HG02938 (cell line): Measurements from ENCODE around the gene GPALPP1.
A peak's percentile ranks its signal among the peaks of the same experiment; 100 is the strongest.
"Not testable (repeated sequence)": the region's sequence is repeated elsewhere in the genome, so short reads cannot be mapped to it uniquely, and the experiment has no call there.

Experiments used
- ATAC-seq: cut with Tn5 transposase; IDR thresholded peaks from one replicate; pipeline ENCODE4 v1.9.1; 2021; ENCODE audit warnings: mild to moderate bottlenecking, moderate library complexity; ENCODE audit not compliant: unreplicated experiment

The GPALPP1 gene

GRCh38 chr13:44989071-44989889, at the start of gene GPALPP1, which contains the start of gene NUFIP1:
GPALPP1 (plus strand) TSS chr13:44989538; CDS start chr13:44989655, 117 bp downstream.
NUFIP1 (minus strand) TSS chr13:44989471; CDS start chr13:44989436, 35 bp downstream.
- peak; percentile 99 for ATAC-seq

GRCh38 chr13:44943411-44943810, 45.9 kb upstream of the GPALPP1 start:
- ATAC-seq: not testable (repeated sequence)

GRCh38 chr13:44951184-44951583, 38.2 kb upstream of the GPALPP1 start:
- ATAC-seq: no peak

GRCh38 chr13:44952671-44953070, 36.7 kb upstream of the GPALPP1 start:
- ATAC-seq: no peak

- no peak for ATAC-seq
Measured at GRCh38 chr13:44954224-44954623, 35.1 kb upstream of the GPALPP1 start.

- no peak for ATAC-seq
Measured at GRCh38 chr13:44955406-44955805, 33.9 kb upstream of the GPALPP1 start.

GRCh38 chr13:44961997-44962396, 27.3 kb upstream of the GPALPP1 start:
- no peak for ATAC-seq

GRCh38 chr13:44967704-44968433, 21.5 kb upstream of the GPALPP1 start:
- no peak for ATAC-seq

GRCh38 chr13:44968434-44968815, 20.9 kb upstream of the GPALPP1 start:
- ATAC-seq: no peak

GRCh38 chr13:44969551-44970484, 19.5 kb upstream of the GPALPP1 start:
- ATAC-seq: no peak

GRCh38 chr13:44971656-44972595, 17.4 kb upstream of the GPALPP1 start:
- no peak for ATAC-seq

- no peak for ATAC-seq
Measured at GRCh38 chr13:44972956-44973581, 16.3 kb upstream of the GPALPP1 start.

GRCh38 chr13:44974056-44974793, 15.1 kb upstream of the GPALPP1 start:
- peak; percentile 48 for ATAC-seq

- no peak for ATAC-seq
Measured at GRCh38 chr13:44976196-44976595, 13.1 kb upstream of the GPALPP1 start.

- ATAC-seq: no peak
Measured at GRCh38 chr13:44976949-44977583, 12.3 kb upstream of the GPALPP1 start.

- no peak for ATAC-seq
Measured at GRCh38 chr13:44978328-44978727, 11.0 kb upstream of the GPALPP1 start.

- ATAC-seq: no peak
Measured at GRCh38 chr13:44989941-44990340, 603 bp downstream of the GPALPP1 start.

GRCh38 chr13:45003417-45003816, 14.1 kb downstream of the GPALPP1 start:
- ATAC-seq: no peak
